PC-9 (cell line): ENCODE results near the gene SDK2. TPM values are rescaled to one million over a fixed set of nuclear protein-coding genes. Genes with fewer than 3 reads are reported as not detected.

Experiments used
- BruUV-seq: library from RNA; stranded (reverse); fragments of 400-500 nt; replicated peaks from 2 replicates; lab custom pipeline; 2021; lab: Mats Ljungman, UMichigan
- CTCF ChIA-PET: fragments of 300-600 bp; sonication (Branson Sonifier 250); formaldehyde crosslinking; loops from one replicate; lab custom pipeline; 2022; ENCODE audit warnings: antibody characterized with exemption; lab: Charles Lee
- POLR2A ChIA-PET: fragments of 300-600 bp; sonication (Branson Sonifier 250); formaldehyde crosslinking; loops from one replicate; lab custom pipeline; 2022; ENCODE audit warnings: antibody characterized with exemption; ENCODE audit not compliant: unreplicated experiment; lab: Charles Lee
- DNase-seq, 2 experiments: peaks; one replicate each; pipeline versions ENCODE4 v3.0.0 to v3.0.0-alpha.2; 2015 to 2022; ENCODE audit warnings: mixed read lengths in 1 of 2
- H2AFZ ChIP-seq: fragments of 200-600 bp; sonication (generic); 2 replicates; pipeline ENCODE4 v1.8.1; 2017; ENCODE audit warnings: antibody characterized with exemption
- H3F3A ChIP-seq: fragments of 200-600 bp; sonication (generic); 2 replicates; pipeline ENCODE4 v1.8.1; 2017; ENCODE audit warnings: antibody characterized with exemption, mild to moderate bottlenecking, low read depth; ENCODE audit not compliant: insufficient read depth
- H3K27ac ChIP-seq: fragments of 200-600 bp; sonication (generic); 2 replicates; pipeline ENCODE4 v1.6.1; 2016; ENCODE audit warnings: mixed run types
- H3K27me3 ChIP-seq: fragments of 200-600 bp; sonication (generic); 2 replicates; pipeline ENCODE4 v1.6.1; 2016; ENCODE audit warnings: low read depth, mixed run types; ENCODE audit not compliant: insufficient read depth
- H3K36me3 ChIP-seq: fragments of 200-600 bp; sonication (generic); 2 replicates; pipeline ENCODE4 v1.6.1; 2016; ENCODE audit warnings: low read depth, mixed run types
- H3K4me1 ChIP-seq: fragments of 200-600 bp; sonication (generic); replicated peaks from 2 replicates; pipeline ENCODE4 v1.6.1; 2016; ENCODE audit warnings: mixed run types; ENCODE audit not compliant: insufficient read depth
- H3K4me2 ChIP-seq: fragments of 200-600 bp; sonication (generic); 2 replicates; pipeline ENCODE4 v1.6.1; 2017; ENCODE audit warnings: mixed run types
- H3K4me3 ChIP-seq: fragments of 200-600 bp; sonication (generic); 2 replicates; pipeline ENCODE4 v1.6.1; 2016; ENCODE audit warnings: mixed run types
- H3K79me2 ChIP-seq: fragments of 200-600 bp; sonication (generic); 2 replicates; pipeline ENCODE4 v1.6.1; 2017; ENCODE audit warnings: low read depth, mixed run types
- H3K9me2 ChIP-seq: fragments of 200-600 bp; sonication (generic); 2 replicates; pipeline ENCODE4 v1.8.1; 2017; ENCODE audit warnings: mild to moderate bottlenecking; ENCODE audit not compliant: insufficient read depth
- H3K9me3 ChIP-seq: fragments of 200-600 bp; sonication (generic); 2 replicates; pipeline ENCODE4 v1.8.1; 2016; ENCODE audit warnings: low read depth; ENCODE audit not compliant: insufficient read depth
- H4K20me1 ChIP-seq: fragments of 200-600 bp; sonication (generic); 2 replicates; pipeline ENCODE4 v1.8.1; 2017; ENCODE audit not compliant: insufficient read depth
- EZH2 ChIP-seq: fragments of 200-600 bp; sonication (generic); IDR thresholded peaks from 2 replicates; pipeline ENCODE4 v1.8.0; 2017; ENCODE audit warnings: antibody characterized with exemption, low read depth
- intact Hi-C: fragments of 100-400 bp; cut with micrococcal nuclease; formaldehyde crosslinking; loops from one replicate; pipeline ENCODE4 v1.10.0; 2022; ENCODE audit not compliant: unreplicated experiment
- total RNA-seq: library from RNA; stranded (reverse); gene quantifications from 2 replicates; pipeline ENCODE4 v1.2.3, GENCODE V29; 2021
- TF ChIP-seq, protein P1 (sequence below): fragments of 200-600 bp; sonication (generic); conservative IDR thresholded peaks from 2 replicates; pipeline ENCODE4 v1.6.1; 2017; ENCODE audit warnings: mixed run types, antibody characterized with exemption, mild to moderate bottlenecking, moderate library complexity

SDK2 gene
- total RNA-seq, 1 experiment from 2014 or later = 0.04 TPM

DNA sequence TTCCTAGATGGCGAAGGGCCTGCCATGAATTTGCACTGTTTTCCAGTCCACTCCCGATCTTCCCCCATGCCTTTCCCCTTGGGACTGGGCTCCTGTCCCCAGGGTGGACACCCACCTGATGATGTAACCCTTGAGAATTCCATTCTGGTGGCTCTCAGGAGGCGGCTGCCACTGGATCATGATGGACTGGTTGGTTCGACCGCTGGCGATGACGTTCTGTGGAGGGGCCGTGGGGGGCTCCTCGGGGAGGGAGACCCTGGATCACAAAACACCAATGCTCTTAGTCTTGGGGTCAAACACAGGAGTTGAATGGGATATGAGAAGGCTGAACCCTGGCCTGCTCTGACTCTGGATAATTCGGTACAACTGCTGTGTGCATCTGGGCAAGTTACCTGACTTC is 225.2 kb downstream of the SDK2 start:
- H3K4me1 ChIP-seq = no peaks in the 10 kb centered on the region
- POLR2A ChIA-PET = no interaction called here
- no peak overlapping the region for H3K27ac ChIP-seq
- peaks cover 4% of the 10 kb centered on the region; the same call in 1 of the 2 replicates for H3F3A ChIP-seq
- no peak overlapping the region for H3K4me3 ChIP-seq
- no TSS peak for BruUV-seq
- no peaks in the 10 kb centered on the region for H4K20me1 ChIP-seq
- no peak overlapping the region for H2AFZ ChIP-seq
- no peaks in the 10 kb centered on the region for H3K9me2 ChIP-seq
- no peaks in the 10 kb centered on the region for H3K36me3 ChIP-seq
- no peaks in the 10 kb centered on the region; the same call in 1 of the 2 replicates for H3K27me3 ChIP-seq
- H3K4me2 ChIP-seq = no peak overlapping the region
- no peaks in the 10 kb centered on the region for H3K79me2 ChIP-seq
- CTCF ChIA-PET = no interaction called here
- TF ChIP-seq, protein P1, sequence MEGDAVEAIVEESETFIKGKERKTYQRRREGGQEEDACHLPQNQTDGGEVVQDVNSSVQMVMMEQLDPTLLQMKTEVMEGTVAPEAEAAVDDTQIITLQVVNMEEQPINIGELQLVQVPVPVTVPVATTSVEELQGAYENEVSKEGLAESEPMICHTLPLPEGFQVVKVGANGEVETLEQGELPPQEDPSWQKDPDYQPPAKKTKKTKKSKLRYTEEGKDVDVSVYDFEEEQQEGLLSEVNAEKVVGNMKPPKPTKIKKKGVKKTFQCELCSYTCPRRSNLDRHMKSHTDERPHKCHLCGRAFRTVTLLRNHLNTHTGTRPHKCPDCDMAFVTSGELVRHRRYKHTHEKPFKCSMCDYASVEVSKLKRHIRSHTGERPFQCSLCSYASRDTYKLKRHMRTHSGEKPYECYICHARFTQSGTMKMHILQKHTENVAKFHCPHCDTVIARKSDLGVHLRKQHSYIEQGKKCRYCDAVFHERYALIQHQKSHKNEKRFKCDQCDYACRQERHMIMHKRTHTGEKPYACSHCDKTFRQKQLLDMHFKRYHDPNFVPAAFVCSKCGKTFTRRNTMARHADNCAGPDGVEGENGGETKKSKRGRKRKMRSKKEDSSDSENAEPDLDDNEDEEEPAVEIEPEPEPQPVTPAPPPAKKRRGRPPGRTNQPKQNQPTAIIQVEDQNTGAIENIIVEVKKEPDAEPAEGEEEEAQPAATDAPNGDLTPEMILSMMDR = no peak
- TF ChIP-seq EZH2 = no peak
- no peak for DNase-seq
- intact Hi-C loops = no loop called here
- H3K9me3 ChIP-seq = no peaks in the 10 kb centered on the region

DNA sequence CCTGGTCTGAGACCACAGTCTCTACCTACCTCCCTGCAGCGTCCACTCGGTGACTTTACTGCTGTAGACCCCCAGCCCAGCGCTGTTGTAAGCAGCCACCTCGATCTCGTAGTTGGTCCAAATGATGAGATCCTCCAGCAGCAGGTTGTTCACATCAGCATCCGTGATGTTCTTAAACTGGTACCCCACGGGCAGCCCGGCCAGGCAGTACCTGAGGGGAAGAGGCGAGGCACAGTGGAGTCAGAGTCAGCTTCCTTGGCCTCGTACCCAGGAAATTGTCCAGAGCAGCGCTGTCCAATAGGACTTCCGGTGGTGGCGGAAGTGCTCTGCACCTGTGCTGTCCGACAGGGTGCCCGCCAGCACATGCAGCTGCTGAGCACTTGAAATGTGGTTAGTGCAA is 228.5 kb downstream of the SDK2 start:
- DNase-seq = no peak
- Histone ChIP-seq H3K4me1 (no peaks in the 10 kb centered on the region), H3K9me3 (no peaks in the 10 kb centered on the region), H2AFZ (no peak overlapping the region), H3K4me2 (no peak overlapping the region), H3K79me2 (no peaks in the 10 kb centered on the region), H3K27me3 (0 out of 2 replicates have a peak, but pooled peaks cover 12% of the 10 kb centered on the region), H3K9me2 (no peaks in the 10 kb centered on the region), H3K36me3 (no peaks in the 10 kb centered on the region), H4K20me1 (no peaks in the 10 kb centered on the region), H3K4me3 (no peak overlapping the region), H3K27ac (no peak overlapping the region), H3F3A (peaks cover 3% of the 10 kb centered on the region; the same call in 1 of the 2 replicates)
- BruUV-seq = no TSS peak
- TF ChIP-seq EZH2 = no peak
- TF ChIP-seq, protein P1 = no peak
- POLR2A ChIA-PET = no interaction called here
- intact Hi-C loops = no loop called here
- CTCF ChIA-PET = no interaction called here

DNA sequence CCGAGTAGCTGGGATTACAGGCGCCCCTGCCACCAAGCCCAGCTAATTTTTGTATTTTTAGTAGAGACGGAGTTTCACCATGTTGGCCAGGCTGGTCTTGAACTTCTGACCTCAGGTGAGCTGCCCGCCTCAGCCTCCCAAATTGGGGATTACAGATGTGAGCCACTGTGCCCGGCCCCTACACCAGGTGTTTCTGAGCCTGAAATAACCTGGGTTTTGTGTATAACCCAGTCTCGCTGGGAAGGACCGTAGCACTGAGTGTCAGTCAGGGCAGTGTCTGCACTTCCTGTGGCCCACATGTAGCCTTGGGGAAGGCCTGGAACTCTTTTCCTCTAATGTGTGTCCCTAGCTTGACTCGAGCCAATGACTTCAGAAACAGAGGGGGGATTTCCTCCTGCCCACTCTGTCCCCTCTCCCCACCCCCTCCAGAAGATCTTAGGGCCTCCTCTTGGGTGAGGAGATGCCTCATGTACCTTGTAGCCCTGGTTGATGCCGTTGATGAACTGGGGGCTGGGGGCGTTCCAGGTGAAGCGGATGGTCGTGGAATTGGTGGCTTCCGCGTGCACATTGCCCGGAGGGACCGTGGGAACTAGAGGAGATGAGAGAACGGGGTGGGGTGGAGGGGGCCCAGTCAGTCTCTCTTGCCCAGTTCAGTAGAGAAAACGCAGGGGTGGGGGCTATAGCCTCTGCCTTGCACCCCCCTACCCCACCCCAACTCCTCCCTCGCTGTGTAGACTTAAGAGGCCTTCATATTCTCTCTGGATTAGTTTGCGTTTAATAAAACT is 229.9 kb downstream of the SDK2 start:
- Histone ChIP-seq H3K4me1 (no peaks in the 10 kb centered on the region), H3K9me3 (no peaks in the 10 kb centered on the region), H3K4me2 (no peak overlapping the region), H3K9me2 (no peaks in the 10 kb centered on the region), H3K27me3 (0 out of 2 replicates have a peak, but pooled peaks cover 15% of the 10 kb centered on the region), H3K36me3 (no peaks in the 10 kb centered on the region), H3F3A (no peaks in the 10 kb centered on the region), H3K4me3 (no peak overlapping the region), H3K79me2 (no peaks in the 10 kb centered on the region), H2AFZ (no peak overlapping the region), H4K20me1 (no peaks in the 10 kb centered on the region), H3K27ac (no peak overlapping the region)
- no TSS peak for BruUV-seq
- ChIA-PET CTCF (interaction anchor here (0.7 kb wide), 1 partner anchor 65 kb away, joined by 8 read pairs; no protein-coding TSS in a partner anchor), POLR2A (no interaction called here)
- intact Hi-C loops = no loop called here
- no peak for TF ChIP-seq EZH2
- TF ChIP-seq, protein P1 = no peak
- no peak for DNase-seq
